NB4 (cell line): ENCODE results near the gene SCRN2.
A peak's percentile ranks its signal among the peaks of the same experiment; 100 is the strongest.

Experiments
- DNase-seq: peaks from one replicate; pipeline ENCODE4 v3.0.0; 2010; ENCODE audit warnings: low read depth
- H3K4me3 ChIP-seq: one replicate; pipeline ENCODE4 v1.5.1; 2011; ENCODE audit warnings: mild to moderate bottlenecking, low read depth, low read length, moderate library complexity
- CTCF ChIP-seq: IDR thresholded peaks from one replicate; pipeline ENCODE4 v1.5.1; 2012; ENCODE audit warnings: low read depth, low read length
- MAX ChIP-seq: IDR thresholded peaks from 2 replicates; pipeline ENCODE4 v1.6.1; 2011; ENCODE audit warnings: low read depth, low read length
- MYC ChIP-seq: IDR thresholded peaks from 2 replicates; pipeline ENCODE4 v1.6.1; 2011; ENCODE audit warnings: low read depth, low read length
- POLR2A ChIP-seq: IDR thresholded peaks from 2 replicates; pipeline ENCODE4 v1.6.1; 2011; ENCODE audit warnings: mild to moderate bottlenecking; ENCODE audit not compliant: insufficient read length; ENCODE audit errors: extremely low read depth

Gene SCRN2

GRCh38 chr17:47855737-47856136 lies 14.7 kb upstream of the SCRN2 start:
- no peak overlapping the region for H3K4me3 ChIP-seq
- no peak for TF ChIP-seq POLR2A
- TF ChIP-seq MAX: no peak
- TF ChIP-seq MYC: no peak
- no peak for TF ChIP-seq CTCF
- no peak for DNase-seq

- TF ChIP-seq MAX (no peak), MYC (no peak), CTCF (no peak), POLR2A (no peak)
- no peak for DNase-seq
- no peak overlapping the region for H3K4me3 ChIP-seq
Measured at GRCh38 chr17:47853616-47854015, 12.5 kb upstream of the SCRN2 start.

- H3K4me3 ChIP-seq: no peak overlapping the region
- no peak for DNase-seq
Measured at GRCh38 chr17:47852113-47852949, 11.3 kb upstream of the SCRN2 start.

GRCh38 chr17:47851764-47852112 lies 10.7 kb upstream of the SCRN2 start:
- DNase-seq: no peak
- TF ChIP-seq POLR2A (no peak), MYC (no peak), CTCF (no peak), MAX (no peak)
- no peak overlapping the region for H3K4me3 ChIP-seq

More at GRCh38 chr17:47852113-47852949, 11.3 kb upstream of the SCRN2 start:
- TF ChIP-seq MAX (no peak), MYC (peak; percentile 19; the same call in 1 of the 2 replicates)

- peak; percentile 34 for DNase-seq
- TF ChIP-seq MAX (no peak), CTCF (no peak), MYC (no peak), POLR2A (no peak)
- H3K4me3 ChIP-seq: no peak within 1 kb of the TSS
Measured at GRCh38 chr17:47850692-47851573, 9.9 kb upstream of the SCRN2 start, which contains the start of gene SP6. SP6 (minus strand) TSS chr17:47851163; CDS start chr17:47848429, 2,734 bp downstream.

GRCh38 chr17:47850373-47850691 lies 9.3 kb upstream of the SCRN2 start:
- DNase-seq: no peak
- TF ChIP-seq CTCF (no peak), POLR2A (no peak), MYC (no peak), MAX (no peak)
- no peak overlapping the region for H3K4me3 ChIP-seq
